Measurements from ENCODE around the gene MED7. TPM values are rescaled to one million over a fixed set of nuclear protein-coding genes. Genes with fewer than 3 reads are reported as not detected.
"Not testable (repeated sequence)": the region's sequence is repeated elsewhere in the genome, so short reads cannot be mapped to it uniquely, and the experiment has no call there.

Gene MED7, protein sequence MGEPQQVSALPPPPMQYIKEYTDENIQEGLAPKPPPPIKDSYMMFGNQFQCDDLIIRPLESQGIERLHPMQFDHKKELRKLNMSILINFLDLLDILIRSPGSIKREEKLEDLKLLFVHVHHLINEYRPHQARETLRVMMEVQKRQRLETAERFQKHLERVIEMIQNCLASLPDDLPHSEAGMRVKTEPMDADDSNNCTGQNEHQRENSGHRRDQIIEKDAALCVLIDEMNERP
- total RNA-seq: 36.3 TPM

GRCh38 chr5:157142317-157143126, at the start of gene MED7:
MED7 (minus strand) TSS chr5:157142865; CDS start chr5:157139431, 3,434 bp downstream.
- DNase-seq: peak; percentile 93

DNA sequence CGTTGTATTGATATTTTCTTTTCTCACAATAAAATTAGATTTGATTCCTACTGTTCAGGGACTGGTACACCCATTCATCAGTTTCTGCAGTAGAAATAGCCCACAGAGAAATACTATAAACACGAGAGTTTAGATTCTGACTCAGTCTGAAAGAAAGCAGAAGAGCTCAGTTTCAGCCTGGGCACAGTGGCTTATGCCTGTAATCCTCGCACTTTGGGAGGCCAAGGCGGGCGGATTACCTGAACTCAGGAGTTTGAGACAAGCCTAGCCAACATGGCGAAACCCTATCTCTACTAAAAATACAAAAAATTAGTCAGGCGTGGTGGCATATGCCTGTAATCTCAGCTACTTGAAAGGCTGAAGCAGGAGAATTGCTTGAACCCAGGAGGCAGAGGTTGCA, 46.6 kb upstream of the MED7 start:
- no peak for DNase-seq

- no peak for DNase-seq
Measured at GRCh38 chr5:157188270-157188669, 45.6 kb upstream of the MED7 start.

- no peak for DNase-seq
Measured at GRCh38 chr5:157187046-157187754, 44.5 kb upstream of the MED7 start.

- DNase-seq: no peak
Measured at GRCh38 chr5:157186309-157187045, 43.8 kb upstream of the MED7 start.

DNA sequence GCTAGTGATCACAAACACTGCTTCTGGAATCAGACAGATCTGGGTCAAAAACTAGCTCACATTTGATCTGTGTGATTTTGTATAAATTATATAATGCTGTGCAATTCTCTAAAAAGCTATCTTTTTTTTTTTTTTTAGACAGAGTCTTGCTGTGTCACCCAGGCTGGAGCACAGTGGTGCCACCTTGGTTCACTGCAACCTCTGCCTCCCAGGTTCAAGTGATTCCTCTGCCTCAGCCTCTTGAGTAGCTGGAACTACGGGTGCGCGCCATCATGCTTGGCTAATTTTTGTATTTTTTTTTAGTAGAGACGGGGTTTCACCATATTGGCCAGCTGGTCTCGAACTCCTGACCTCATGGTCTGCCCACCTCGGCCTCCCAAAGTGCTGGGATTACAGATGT, 42.5 kb upstream of the MED7 start:
- not testable (repeated sequence) for DNase-seq

DNA sequence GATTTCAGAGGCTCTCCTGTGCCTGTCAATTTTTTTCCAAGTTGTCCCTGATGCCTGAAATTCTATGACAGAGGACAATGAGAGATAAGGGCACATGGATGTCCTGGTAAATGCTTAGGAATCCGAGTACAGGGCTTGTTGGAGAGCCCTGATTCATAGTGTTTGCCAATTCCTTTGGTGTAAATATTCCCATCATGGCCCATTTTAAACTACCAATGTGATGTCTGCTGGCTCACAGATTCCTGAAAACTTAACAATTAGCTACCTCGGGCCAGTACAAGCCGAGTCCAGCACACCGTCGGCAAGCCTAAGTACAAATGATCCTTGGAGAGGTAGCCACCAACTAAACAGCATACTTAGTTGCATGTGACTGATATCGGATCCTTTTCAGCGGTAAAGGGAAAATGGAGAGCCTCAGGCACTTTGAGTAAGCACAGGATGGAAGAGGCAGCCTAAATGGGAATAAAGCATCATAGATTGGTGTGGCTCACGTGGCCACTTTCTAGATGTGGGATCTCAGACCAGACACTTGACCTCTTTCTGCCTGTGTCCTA, 41.5 kb upstream of the MED7 start:
- no peak for DNase-seq

- no peak for DNase-seq
Measured at GRCh38 chr5:157182143-157182757, 39.6 kb upstream of the MED7 start.

GRCh38 chr5:157180374-157181264, 38.0 kb upstream of the MED7 start, which contains the start of gene ITK:
ITK (plus strand) TSS chr5:157180840; CDS start chr5:157180978, 138 bp downstream.
- no peak for DNase-seq

DNA sequence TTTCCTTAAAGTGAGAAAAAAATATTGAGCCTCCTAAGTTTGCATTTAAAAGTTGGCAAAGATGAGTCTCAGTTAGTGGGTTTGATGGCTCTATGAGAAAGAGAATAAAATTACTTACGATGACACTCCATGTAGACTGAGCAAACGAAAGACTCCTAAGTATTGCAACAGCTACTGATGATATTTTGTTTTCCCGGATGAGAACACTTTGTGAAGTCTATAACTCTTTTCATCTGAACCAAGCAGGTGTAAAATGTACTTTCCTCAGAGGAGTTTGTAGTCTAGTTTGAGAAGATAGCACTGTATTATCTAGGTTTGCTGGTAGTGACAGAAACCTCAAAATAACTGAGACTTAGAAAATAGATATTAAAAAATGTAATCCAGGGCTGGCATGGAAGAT, 36.3 kb upstream of the MED7 start:
- no peak for DNase-seq

DNA sequence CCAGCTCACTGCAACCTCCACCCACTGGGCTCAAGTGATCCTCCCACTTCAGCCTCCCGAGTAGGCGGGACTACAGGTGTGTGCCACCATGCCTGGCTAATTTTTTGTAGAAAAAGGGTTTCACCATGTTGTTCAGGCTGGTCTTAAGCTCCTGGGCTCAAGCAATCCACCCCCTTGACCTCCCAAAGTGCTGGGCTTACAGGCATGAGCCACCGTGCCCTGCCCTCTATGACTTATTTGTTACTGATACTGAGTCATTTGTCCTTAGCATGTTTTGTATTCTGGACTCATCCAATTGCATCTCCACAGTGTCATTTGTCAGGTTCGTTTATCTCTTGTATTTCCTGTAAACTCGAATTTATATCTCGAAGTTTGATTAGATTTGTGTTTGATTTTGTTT, 35.3 kb upstream of the MED7 start:
- DNase-seq: no peak

DNA sequence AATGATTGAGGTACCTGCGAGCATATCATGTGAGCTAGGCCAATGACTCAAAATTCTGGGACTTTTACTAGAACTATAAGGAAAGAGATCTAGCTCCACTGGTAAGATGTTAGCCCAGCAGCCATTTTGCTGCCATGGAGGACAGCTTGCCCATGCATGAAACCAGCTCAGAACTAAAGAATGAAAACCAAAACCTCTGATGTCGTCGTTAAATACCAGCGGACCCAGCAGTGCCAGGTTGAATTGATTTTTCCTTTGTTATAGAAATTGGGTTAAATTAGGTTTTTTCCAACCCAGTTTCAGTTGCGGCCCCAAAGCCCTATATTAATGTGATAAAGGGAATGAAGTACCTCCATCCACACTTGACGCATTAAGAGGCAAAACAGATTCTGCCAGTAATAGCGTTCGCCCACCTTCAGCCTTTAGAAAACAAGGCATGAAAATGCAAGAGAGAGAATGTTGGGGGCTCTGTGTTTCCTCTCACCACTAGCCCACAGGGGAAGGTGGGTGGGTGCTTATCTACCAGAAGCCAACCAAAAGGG, 32.5 kb upstream of the MED7 start:
- DNase-seq: no peak

DNA sequence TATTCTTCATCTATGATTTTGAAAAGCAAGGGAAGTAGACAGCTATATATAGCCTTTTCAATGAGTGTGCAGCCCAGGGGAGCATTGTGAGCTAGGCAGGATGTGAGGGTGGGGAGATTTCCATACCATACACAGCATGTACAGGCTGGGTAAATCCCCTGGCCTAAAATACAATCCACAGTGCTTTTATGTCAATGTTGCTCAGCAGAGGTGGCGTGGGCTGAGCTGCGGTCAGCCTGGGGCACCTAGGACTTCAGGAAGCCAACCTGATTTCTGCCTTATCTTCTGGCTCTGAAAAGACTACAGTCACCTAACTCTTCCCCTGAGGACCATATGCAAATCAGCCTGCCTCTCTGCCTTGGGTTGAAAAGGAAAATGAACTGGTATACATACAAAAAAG, 29.7 kb upstream of the MED7 start:
- no peak for DNase-seq

DNA sequence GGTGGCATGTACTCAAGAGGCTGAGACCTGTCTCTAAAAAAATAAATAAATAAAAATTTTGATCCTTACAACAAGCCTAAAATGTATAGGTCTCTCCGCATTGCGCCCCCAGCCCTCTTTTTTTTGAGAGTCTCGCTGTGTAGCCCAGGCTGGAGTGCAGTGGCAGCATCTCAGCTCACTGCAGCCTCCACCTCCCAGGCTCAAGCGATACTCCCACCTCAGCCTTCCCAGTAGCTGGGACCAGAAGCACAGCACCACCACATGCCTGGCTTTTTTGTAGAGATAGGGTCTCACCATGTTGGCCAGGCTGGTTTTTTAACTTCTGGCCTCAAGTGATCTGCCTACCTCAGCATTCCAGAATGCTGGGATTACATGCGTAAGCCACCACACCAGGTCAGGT, 25.6 kb upstream of the MED7 start:
- no peak for DNase-seq

DNA sequence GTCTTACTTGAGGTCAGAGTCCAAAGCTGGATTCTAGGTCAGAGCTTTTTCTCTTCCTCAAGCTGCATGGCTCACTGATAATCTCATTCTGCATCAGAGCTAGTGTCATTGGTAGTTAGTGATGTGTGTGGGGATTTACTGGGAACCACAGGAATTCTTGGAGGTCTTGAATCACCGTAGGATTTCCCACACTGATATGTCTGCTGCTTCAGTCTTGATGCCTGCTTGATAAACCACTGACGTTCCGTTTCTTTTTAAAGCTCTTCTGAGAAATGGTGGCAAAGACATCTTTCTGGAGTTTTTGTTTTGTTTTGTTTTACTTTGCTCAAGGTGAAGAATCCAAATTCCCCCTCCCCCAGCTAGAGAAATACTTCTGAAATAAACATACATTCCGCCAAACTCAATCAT, 24.6 kb upstream of the MED7 start:
- no peak for DNase-seq

GRCh38 chr5:157166214-157167213, 23.8 kb upstream of the MED7 start, which contains the start of gene GARIN3:
GARIN3 (minus strand) TSS chr5:157166264; CDS start chr5:157166168, 96 bp downstream.
- DNase-seq: no peak

- no peak for DNase-seq
Measured at GRCh38 chr5:157165668-157166067, 23.0 kb upstream of the MED7 start.

GRCh38 chr5:157165261-157165660, 22.6 kb upstream of the MED7 start:
- DNase-seq: no peak

- no peak for DNase-seq
Measured at GRCh38 chr5:157164521-157164920, 21.9 kb upstream of the MED7 start.
